ENCODE results near the gene SIAE.
"Not testable (repeated sequence)": the region's sequence is repeated elsewhere in the genome, so short reads cannot be mapped to it uniquely, and the experiment has no call there.

SIAE gene

DNA sequence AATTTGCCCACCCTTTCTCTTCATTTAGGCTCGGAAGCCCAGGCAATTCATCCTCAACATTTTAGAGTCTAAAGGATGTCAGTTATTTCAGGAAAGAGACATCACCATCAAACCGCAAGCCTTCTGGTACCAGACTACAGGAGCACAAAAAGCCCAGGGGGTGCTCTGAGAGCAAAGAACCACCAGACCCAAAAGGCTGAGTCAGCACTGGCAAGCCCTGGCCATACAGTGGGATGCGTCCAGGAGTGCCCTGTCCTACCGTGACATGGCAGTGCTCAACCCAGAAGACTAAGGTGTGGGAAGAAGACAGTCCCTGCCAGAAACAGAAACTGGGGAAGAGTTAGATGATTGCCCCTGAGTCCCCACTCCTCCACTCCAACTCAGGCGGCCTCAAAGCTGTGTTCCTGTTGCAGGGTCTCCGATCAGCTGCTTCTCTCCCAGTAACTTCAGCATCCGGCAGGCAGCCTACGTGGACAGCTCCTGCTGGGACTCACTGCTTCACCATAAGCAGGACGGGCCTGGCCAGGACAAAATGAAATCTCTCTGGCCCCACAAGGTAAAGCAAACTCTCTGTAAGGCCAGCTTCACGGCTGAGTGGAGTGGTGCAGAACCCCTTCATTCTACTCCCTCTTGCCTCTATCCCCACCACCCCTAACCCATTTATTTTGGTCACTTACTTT, 60.8 kb downstream of the SIAE start:
- no peak for TF ChIP-seq CTCF (conservative IDR thresholded peaks at IDR 0.05; ENCODE audit: control insufficient read depth, insufficient read depth, low read depth, low read length)
- no peak for DNase-seq (ENCODE audit: low read depth)

GRCh38 chr11:124612045-124612444, 61.5 kb downstream of the SIAE start:
- TF ChIP-seq CTCF (conservative IDR thresholded peaks at IDR 0.05; ENCODE audit: control insufficient read depth, insufficient read depth, low read depth, low read length) = no peak
- DNase-seq (ENCODE audit: low read depth) = no peak
- H3K4me3 ChIP-seq (ENCODE audit: control insufficient read depth, low read depth, low read length) = no peak overlapping the region

More for the DNA sequence above, 60.8 kb downstream of the SIAE start:
- no peak overlapping the region for H3K4me3 ChIP-seq (ENCODE audit: control insufficient read depth, low read depth, low read length)

DNA sequence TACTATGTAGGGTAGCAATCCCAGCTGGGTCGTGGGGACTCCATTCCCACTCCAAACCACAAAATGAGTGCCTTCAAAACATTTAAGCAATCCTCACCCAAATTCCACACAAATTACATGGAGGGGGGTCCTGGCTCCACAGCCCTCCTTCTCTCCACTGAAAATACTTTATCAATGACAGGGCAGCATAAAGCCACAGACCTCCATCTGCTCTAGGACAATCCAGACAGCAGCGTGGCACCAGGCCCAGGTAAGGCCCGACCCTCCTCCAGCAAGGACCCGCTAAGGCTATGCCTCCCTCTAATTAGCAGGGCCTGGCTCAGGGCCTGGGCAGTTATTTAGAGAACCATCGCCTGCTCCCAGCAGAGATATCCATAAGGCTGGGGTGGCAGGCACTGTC, 62.5 kb downstream of the SIAE start, which contains the start of gene PANX3:
Gene PANX3 (plus strand): TSS at position 365 of the 400 bp plus-strand sequence. CDS start 129 bp downstream, outside the sequence.
- DNase-seq (ENCODE audit: low read depth) = no peak
- no peak within 1 kb of the TSS for H3K4me3 ChIP-seq (ENCODE audit: control insufficient read depth, low read depth, low read length)
- no peak for TF ChIP-seq CTCF (conservative IDR thresholded peaks at IDR 0.05; ENCODE audit: control insufficient read depth, insufficient read depth, low read depth, low read length)

GRCh38 chr11:124610295-124610694, 63.2 kb downstream of the SIAE start:
- H3K4me3 ChIP-seq (ENCODE audit: control insufficient read depth, low read depth, low read length) = no peak overlapping the region
- no peak for TF ChIP-seq CTCF (conservative IDR thresholded peaks at IDR 0.05; ENCODE audit: control insufficient read depth, insufficient read depth, low read depth, low read length)

GRCh38 chr11:124608147-124608546, 65.4 kb downstream of the SIAE start:
- no peak for TF ChIP-seq CTCF (conservative IDR thresholded peaks at IDR 0.05; ENCODE audit: control insufficient read depth, insufficient read depth, low read depth, low read length)
- DNase-seq (ENCODE audit: low read depth) = no peak

More at GRCh38 chr11:124610295-124610694, 63.2 kb downstream of the SIAE start:
- no peak for DNase-seq (ENCODE audit: low read depth)

DNA sequence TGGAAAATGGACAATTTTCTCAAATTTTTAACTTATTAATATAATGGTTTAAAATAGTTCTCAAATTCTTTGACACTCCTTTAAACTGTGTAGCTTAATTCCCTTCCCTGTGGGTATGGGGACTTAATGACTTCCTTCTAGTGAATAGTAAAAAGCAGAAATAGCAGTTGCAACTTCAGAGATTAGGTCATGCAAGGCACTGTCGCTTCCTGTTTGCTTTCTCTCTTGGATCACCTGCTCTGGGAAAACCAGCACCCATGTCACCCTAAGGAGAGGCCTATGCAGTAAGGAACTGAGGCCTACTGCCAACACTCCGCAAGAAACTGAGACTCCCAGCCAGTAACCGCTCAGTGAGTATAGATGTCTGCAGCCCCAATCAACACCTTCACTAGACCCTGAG, 67.8 kb downstream of the SIAE start:
- DNase-seq (ENCODE audit: low read depth) = no peak
- TF ChIP-seq CTCF (conservative IDR thresholded peaks at IDR 0.05; ENCODE audit: control insufficient read depth, insufficient read depth, low read depth, low read length) = no peak
- H3K4me3 ChIP-seq (ENCODE audit: control insufficient read depth, low read depth, low read length) = no peak overlapping the region

More at GRCh38 chr11:124608147-124608546, 65.4 kb downstream of the SIAE start:
- H3K4me3 ChIP-seq (ENCODE audit: control insufficient read depth, low read depth, low read length) = no peak overlapping the region

- not testable (repeated sequence) for H3K4me3 ChIP-seq (ENCODE audit: control insufficient read depth, low read depth, low read length); DNase-seq (ENCODE audit: low read depth)
Measured at GRCh38 chr11:124602723-124603122, 70.8 kb downstream of the SIAE start.

Data from fibroblast of mammary gland (primary cell).